Hepatocyte (in vitro differentiated cells): ENCODE results near the gene BNIP5. TPM values are rescaled to one million over a fixed set of nuclear protein-coding genes. Genes with fewer than 3 reads are reported as not detected.

Experiments used
- DNase-seq: peaks from one replicate; pipeline ENCODE4 v3.0.0-alpha.2; 2016; ENCODE audit warnings: low spot score
- H2AFZ ChIP-seq: fragments of 200-600 bp; sonication (generic); 2 replicates; pipeline ENCODE4 v1.6.0; 2016; ENCODE audit warnings: antibody characterized with exemption, mild to moderate bottlenecking
- H3K27ac ChIP-seq: fragments of 200-600 bp; sonication (generic); 2 replicates; pipeline ENCODE4 v1.5.1; 2016; ENCODE audit warnings: mild to moderate bottlenecking
- H3K27me3 ChIP-seq: fragments of 200-600 bp; sonication (generic); 2 replicates; pipeline ENCODE4 v1.6.1; 2016
- H3K36me3 ChIP-seq: fragments of 200-600 bp; sonication (generic); replicated peaks from 2 replicates; pipeline ENCODE4 v1.5.1; 2016; ENCODE audit warnings: low read depth; ENCODE audit not compliant: insufficient read depth
- H3K4me1 ChIP-seq: fragments of 200-600 bp; sonication (generic); 2 replicates; pipeline ENCODE4 v1.5.1; 2016; ENCODE audit warnings: mild to moderate bottlenecking, moderate library complexity; ENCODE audit not compliant: insufficient read depth
- H3K4me2 ChIP-seq: fragments of 200-600 bp; sonication (generic); 2 replicates; pipeline ENCODE4 v1.6.0; 2016
- H3K4me3 ChIP-seq: fragments of 200-600 bp; sonication (generic); 2 replicates; pipeline ENCODE4 v1.5.1; 2016; ENCODE audit warnings: mild to moderate bottlenecking
- H3K79me2 ChIP-seq: fragments of 200-600 bp; sonication (generic); 2 replicates; pipeline ENCODE4 v1.6.0; 2017; ENCODE audit warnings: mild to moderate bottlenecking
- H3K9me2 ChIP-seq: fragments of 200-600 bp; sonication (generic); replicated peaks from 2 replicates; pipeline ENCODE4 v1.6.0; 2017; ENCODE audit warnings: mild to moderate bottlenecking; ENCODE audit not compliant: insufficient read depth
- H3K9me3 ChIP-seq: fragments of 200-600 bp; sonication (generic); 2 replicates; pipeline ENCODE4 v1.5.1; 2016; ENCODE audit warnings: low read depth, mild to moderate bottlenecking
- H4K20me1 ChIP-seq: fragments of 200-600 bp; sonication (generic); 2 replicates; pipeline ENCODE4 v1.6.0; 2016; ENCODE audit warnings: mild to moderate bottlenecking; ENCODE audit not compliant: insufficient read depth, poor library complexity, severe bottlenecking
- CTCF ChIP-seq: fragments of 200-600 bp; sonication (generic); IDR thresholded peaks from 2 replicates; pipeline ENCODE4 v1.5.1; 2016; ENCODE audit warnings: antibody characterized with exemption, mild to moderate bottlenecking; ENCODE audit not compliant: poor library complexity
- EZH2 ChIP-seq: fragments of 200-600 bp; sonication (generic); IDR thresholded peaks from 2 replicates; pipeline ENCODE4 v1.6.1; 2016; ENCODE audit warnings: antibody characterized with exemption, mild to moderate bottlenecking, borderline replicate concordance
- EZH2phosphoT487 ChIP-seq: fragments of 200-600 bp; sonication (generic); IDR thresholded peaks from one replicate; pipeline ENCODE4 v1.6.1; 2018; ENCODE audit warnings: antibody characterized with exemption, mild to moderate bottlenecking, low read depth, moderate library complexity; ENCODE audit not compliant: unreplicated experiment, severe bottlenecking
- WGBS: methylation state at CpG from one replicate; pipeline ENCODE4 v1.1.6; 2016; ENCODE audit warnings: low lambda C conversion rate; ENCODE audit errors: missing lambda C conversion rate; 5-methylcytosine and 5-hydroxymethylcytosine counted together
- polyA plus RNA-seq: library from polyadenylated mRNA; unstranded; fragments of >200 nt; fragmentation: Nextera tagmentation; extraction: Ambion mirVana; gene quantifications from 2 replicates; pipeline ENCODE4 v1.2.1, GENCODE V29; 2016
- total RNA-seq: library from RNA; depleted of rRNA; stranded (reverse); fragments of >200 nt; gene quantifications from 2 replicates; pipeline ENCODE4 v1.2.3, GENCODE V29; 2014

Gene BNIP5
- total and polyA plus RNA-seq, 2 experiments from 2014 or later: 28.1 to 29.1 TPM

GRCh38 chr6:36331381-36331780, 5.3 kb downstream of the BNIP5 start:
- TF ChIP-seq EZH2 (no peak), EZH2phosphoT487 (no peak), CTCF (no peak)
- DNase-seq: no peak

GRCh38 chr6:36330366-36330765, 6.3 kb downstream of the BNIP5 start:
- Histone ChIP-seq H3K27ac (no peak overlapping the region), H3K4me3 (no peak overlapping the region), H3K4me2 (no peak overlapping the region), H3K9me2 (no peaks in the 10 kb centered on the region), H2AFZ (no peak overlapping the region), H3K27me3 (no peaks in the 10 kb centered on the region), H3K4me1 (peaks cover 13% of the 10 kb centered on the region), H3K9me3 (no peaks in the 10 kb centered on the region), H3K36me3 (no peaks in the 10 kb centered on the region), H4K20me1 (no peaks in the 10 kb centered on the region), H3K79me2 (no peaks in the 10 kb centered on the region)
- WGBS: 87% methylated on average over 14 of the region's 14 CpGs
- TF ChIP-seq EZH2 (no peak), CTCF (no peak), EZH2phosphoT487 (no peak)
- DNase-seq: no peak

More at GRCh38 chr6:36331381-36331780, 5.3 kb downstream of the BNIP5 start:
- Histone ChIP-seq H3K4me3 (no peak overlapping the region), H3K27me3 (no peaks in the 10 kb centered on the region), H3K36me3 (no peaks in the 10 kb centered on the region), H4K20me1 (no peaks in the 10 kb centered on the region), H3K9me3 (no peaks in the 10 kb centered on the region), H3K27ac (no peak overlapping the region), H3K4me1 (peaks cover 21% of the 10 kb centered on the region), H3K4me2 (no peak overlapping the region), H3K9me2 (no peaks in the 10 kb centered on the region), H2AFZ (no peak overlapping the region), H3K79me2 (no peaks in the 10 kb centered on the region)
- 90% methylated on average over 6 of the region's 6 CpGs for WGBS

- H3K36me3 ChIP-seq: no peaks in the 10 kb centered on the region
- H3K4me3 ChIP-seq: no peak overlapping the region
- no peak overlapping the region for H3K27ac ChIP-seq
- no peaks in the 10 kb centered on the region for H3K9me3 ChIP-seq
- TF ChIP-seq CTCF (no peak), EZH2 (no peak), EZH2phosphoT487 (no peak)
- WGBS: 85% methylated on average over 14 of the region's 14 CpGs
- peaks cover 11% of the 10 kb centered on the region for H3K4me1 ChIP-seq
- no peak overlapping the region for H2AFZ ChIP-seq
- H4K20me1 ChIP-seq: no peaks in the 10 kb centered on the region
- DNase-seq: no peak
- no peak overlapping the region for H3K4me2 ChIP-seq
- H3K9me2 ChIP-seq: no peaks in the 10 kb centered on the region
- no peaks in the 10 kb centered on the region for H3K79me2 ChIP-seq
- no peaks in the 10 kb centered on the region for H3K27me3 ChIP-seq
These were observed 6.8 kb downstream of the BNIP5 start for GRCh38 chr6:36329798-36330291.

GRCh38 chr6:36328600-36328999, 8.1 kb downstream of the BNIP5 start:
- no peaks in the 10 kb centered on the region for H3K36me3 ChIP-seq
- no peak overlapping the region for H3K4me3 ChIP-seq
- no peak for TF ChIP-seq EZH2phosphoT487
- TF ChIP-seq CTCF: no peak
- TF ChIP-seq EZH2: no peak
- no peaks in the 10 kb centered on the region for H3K9me2 ChIP-seq
- DNase-seq: no peak
- no peak overlapping the region for H3K4me2 ChIP-seq
- no peak overlapping the region for H3K27ac ChIP-seq
- no peaks in the 10 kb centered on the region for H3K27me3 ChIP-seq
- H3K79me2 ChIP-seq: no peaks in the 10 kb centered on the region
- no peak overlapping the region for H2AFZ ChIP-seq
- WGBS: 89% methylated on average over 7 of the region's 7 CpGs
- H3K9me3 ChIP-seq: no peaks in the 10 kb centered on the region
- no peaks in the 10 kb centered on the region for H3K4me1 ChIP-seq
- no peaks in the 10 kb centered on the region for H4K20me1 ChIP-seq
